ENCODE results near the gene C19orf18.

GRCh38 chr19:57947419-57948134 is 26.8 kb downstream of the C19orf18 start, which contains the start of gene ZNF256:
- TF ChIP-seq, protein P1, sequence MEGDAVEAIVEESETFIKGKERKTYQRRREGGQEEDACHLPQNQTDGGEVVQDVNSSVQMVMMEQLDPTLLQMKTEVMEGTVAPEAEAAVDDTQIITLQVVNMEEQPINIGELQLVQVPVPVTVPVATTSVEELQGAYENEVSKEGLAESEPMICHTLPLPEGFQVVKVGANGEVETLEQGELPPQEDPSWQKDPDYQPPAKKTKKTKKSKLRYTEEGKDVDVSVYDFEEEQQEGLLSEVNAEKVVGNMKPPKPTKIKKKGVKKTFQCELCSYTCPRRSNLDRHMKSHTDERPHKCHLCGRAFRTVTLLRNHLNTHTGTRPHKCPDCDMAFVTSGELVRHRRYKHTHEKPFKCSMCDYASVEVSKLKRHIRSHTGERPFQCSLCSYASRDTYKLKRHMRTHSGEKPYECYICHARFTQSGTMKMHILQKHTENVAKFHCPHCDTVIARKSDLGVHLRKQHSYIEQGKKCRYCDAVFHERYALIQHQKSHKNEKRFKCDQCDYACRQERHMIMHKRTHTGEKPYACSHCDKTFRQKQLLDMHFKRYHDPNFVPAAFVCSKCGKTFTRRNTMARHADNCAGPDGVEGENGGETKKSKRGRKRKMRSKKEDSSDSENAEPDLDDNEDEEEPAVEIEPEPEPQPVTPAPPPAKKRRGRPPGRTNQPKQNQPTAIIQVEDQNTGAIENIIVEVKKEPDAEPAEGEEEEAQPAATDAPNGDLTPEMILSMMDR (IDR thresholded peaks at IDR 0.05; ENCODE audit: low read depth, low read length), result no peak
- TF ChIP-seq POLR2A (IDR thresholded peaks at IDR 0.05; ENCODE audit: extremely low read depth, insufficient read length), result no peak

All from NB4 (cell line).